RPMI8226 (cell line): ENCODE measurements around the gene GALNTL6.

Source experiments
- DNase-seq: peaks from one replicate; pipeline ENCODE4 v3.0.0-alpha.2; 2015

GALNTL6 gene

GRCh38 chr4:172009446-172010230 is 196.4 kb downstream of the GALNTL6 start:
- no peak for DNase-seq

- DNase-seq, result no peak
Observed at GRCh38 chr4:172011196-172011595, 198.0 kb downstream of the GALNTL6 start.

- DNase-seq, result no peak
Observed at GRCh38 chr4:172018358-172018757, 205.2 kb downstream of the GALNTL6 start.

GRCh38 chr4:172035562-172035961 is 222.4 kb downstream of the GALNTL6 start:
- DNase-seq, result no peak

- no peak for DNase-seq
Observed at GRCh38 chr4:172040766-172041165, 227.6 kb downstream of the GALNTL6 start.

DNA sequence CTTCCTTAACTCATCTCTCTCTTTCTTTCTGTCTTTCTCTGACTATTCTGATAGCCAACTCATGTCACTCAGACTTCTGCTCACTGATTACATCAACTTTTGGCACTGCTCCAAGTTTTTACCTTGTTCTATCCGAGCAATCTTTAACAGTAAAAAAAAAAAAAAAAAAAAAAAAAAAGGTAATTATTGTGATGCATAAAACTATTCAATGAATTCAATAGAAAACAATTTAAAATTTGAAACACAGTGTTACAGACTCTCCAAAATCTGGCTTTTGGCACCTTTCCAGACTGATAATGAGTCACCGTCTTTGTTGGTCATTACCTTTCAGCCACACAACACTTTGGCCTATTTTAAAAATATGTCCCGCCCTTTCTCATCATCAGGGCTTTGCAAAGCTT is 229.5 kb downstream of the GALNTL6 start:
- peak; percentile 51 for DNase-seq

DNA sequence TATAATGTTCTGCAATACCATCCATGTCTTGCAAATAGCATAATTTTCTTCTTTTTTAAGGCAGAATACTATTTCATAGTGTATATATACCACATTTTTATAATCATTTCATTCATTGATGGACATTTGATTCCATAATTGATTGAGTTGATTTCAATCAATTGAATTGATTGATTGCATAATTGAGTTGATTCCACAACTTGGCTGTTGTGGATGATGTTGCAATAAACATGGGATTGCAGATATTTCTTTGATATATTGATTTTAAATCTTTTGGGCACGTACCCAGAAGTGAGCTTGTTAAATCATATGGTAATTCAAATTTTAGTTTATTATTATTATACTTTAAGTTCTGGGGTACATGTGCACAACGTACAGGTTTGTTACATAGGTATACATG is 232.8 kb downstream of the GALNTL6 start:
- no peak for DNase-seq

- no peak for DNase-seq
Observed at GRCh38 chr4:172048666-172049065, 235.5 kb downstream of the GALNTL6 start.

- DNase-seq, result peak; percentile 56
Observed at GRCh38 chr4:172050911-172051310, 237.7 kb downstream of the GALNTL6 start.

DNA sequence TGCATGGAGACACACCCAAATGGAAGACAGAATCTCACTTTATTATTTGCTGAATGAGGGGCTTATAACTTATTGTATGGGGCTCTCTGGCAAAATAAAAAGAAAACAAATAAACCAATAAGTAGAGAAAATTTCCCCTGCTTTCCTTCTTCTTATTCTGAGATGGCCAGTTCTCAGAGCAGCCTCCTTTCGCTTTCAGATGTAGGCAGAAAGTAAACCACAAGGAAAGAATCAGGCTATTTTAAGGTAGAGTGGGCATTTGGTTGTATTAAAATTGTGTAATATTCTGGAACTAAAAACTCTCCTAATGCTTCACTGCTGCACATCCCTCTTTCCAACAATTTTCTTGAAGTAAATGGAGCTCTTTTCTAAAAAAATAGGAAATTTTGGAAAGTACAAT is 241.8 kb downstream of the GALNTL6 start:
- DNase-seq, result peak; percentile 23

DNA sequence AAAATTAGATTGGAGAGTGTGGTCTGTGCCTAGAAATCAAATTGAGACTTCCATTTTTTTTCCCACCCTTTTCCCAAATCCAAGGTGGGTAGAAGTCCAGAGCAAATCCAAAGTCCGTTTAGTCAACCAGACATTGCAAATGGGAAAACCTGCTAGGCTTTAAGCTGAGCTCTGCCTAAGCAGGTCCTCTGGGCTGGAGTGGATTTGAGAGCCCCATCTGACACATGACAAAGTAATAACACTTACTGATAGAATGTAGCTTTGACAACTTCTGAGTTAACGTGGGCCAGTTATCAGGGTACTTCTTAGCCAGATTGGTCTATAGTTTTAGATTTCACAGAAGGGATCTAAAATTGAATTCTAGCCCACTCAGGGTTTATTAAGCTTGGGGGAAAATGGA is 242.3 kb downstream of the GALNTL6 start:
- peak; percentile 13 for DNase-seq

GRCh38 chr4:172061204-172061603 is 248.0 kb downstream of the GALNTL6 start:
- DNase-seq, result no peak

DNA sequence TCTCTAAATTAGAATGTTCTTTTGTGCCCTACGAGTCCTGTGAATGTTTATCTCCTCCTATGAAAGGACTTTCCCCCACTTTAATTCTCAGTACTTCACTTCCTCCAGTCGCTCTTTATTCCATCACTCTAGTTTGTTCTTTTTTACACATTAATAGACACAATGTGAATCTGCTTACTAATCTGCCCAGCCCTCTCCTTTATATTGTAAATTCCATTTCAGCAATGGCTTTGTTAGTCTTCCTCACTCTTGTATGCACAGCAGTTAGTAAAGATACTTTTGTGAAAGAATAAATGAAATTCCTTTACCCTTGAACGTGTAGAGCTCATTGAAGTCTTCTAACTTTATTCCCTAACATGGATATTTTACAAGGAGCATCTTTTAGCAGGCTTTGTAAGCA is 255.3 kb downstream of the GALNTL6 start:
- no peak for DNase-seq

DNA sequence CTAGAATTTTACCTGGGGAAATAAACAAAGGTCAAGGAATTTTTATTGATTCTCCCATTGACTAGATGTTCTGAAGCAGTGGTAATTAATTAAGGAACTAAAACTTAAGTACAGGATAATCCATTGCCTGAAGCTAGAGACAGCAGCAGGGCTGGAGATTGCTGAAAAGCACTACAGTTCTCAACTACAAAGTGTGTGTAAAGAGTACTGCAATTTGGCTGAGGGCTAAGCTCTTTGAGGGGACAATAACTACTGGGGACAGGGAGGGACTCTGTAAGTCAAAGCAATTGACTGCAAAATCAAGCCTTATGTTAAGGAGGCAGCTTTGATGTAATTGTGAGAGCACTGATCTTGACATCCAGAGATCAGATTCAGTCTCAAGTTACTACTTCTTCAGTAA is 260.4 kb downstream of the GALNTL6 start:
- DNase-seq, result no peak

GRCh38 chr4:172083272-172083671 is 270.1 kb downstream of the GALNTL6 start:
- DNase-seq, result no peak

DNA sequence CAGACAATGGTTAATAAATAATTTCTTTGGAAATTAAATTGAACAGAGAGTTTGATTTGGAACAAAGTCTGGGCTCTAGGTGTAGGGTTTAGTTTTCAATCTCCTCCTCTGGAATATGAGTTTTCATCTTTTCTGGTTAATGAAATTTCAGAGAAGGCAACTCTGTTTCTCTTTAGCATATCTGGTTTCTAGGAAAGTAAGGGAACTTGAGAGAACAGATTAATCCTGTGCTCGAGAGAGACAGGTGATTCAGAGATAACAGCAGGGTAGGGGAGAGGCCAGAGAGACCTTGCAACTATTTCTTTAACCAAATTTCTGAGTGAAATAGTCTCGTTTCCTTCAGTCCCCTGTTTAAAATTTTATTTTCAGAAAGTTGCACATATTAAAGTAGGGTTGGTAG is 275.4 kb downstream of the GALNTL6 start:
- no peak for DNase-seq

GRCh38 chr4:172095161-172095560 is 282.0 kb downstream of the GALNTL6 start:
- no peak for DNase-seq

DNA sequence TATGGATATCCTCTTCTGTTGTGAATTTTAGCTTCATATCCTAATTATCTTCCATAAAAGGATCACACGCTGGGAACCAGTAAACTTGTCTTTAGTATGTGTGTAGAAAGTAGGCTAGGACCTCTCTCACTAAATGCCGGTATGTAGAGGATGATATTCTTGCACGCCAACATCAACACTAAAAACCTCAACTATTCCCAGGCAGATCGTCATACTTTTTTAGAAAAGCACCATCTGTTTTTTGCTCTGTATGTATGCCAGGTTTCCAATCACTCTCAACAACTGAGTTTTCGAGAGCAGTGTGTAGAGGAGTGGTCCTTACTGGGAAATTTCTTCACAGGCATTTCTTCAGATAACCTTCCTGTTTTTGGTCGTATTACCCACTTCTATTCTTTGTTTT is 283.6 kb downstream of the GALNTL6 start:
- DNase-seq, result no peak

GRCh38 chr4:172099376-172099775 is 286.2 kb downstream of the GALNTL6 start:
- no peak for DNase-seq

GRCh38 chr4:172103456-172103855 is 290.3 kb downstream of the GALNTL6 start:
- DNase-seq, result no peak

DNA sequence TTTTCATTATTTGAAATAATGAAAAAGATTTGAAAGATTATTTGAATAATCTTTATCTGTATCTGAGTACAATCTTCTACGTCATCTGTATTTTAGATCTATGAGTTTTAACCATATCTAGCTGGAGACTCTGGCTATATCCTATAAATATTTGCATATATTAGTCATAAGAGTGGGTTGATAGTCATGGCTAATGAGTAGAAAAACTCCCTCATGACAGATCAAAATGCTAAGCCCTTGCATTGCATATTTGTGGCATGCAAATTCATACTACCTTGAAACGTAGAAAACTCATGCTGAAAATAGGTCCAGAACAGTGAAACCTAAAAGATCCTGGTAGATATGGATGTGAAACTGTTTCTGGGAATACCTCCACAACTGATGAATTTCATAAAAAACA is 291.3 kb downstream of the GALNTL6 start:
- DNase-seq, result no peak

GRCh38 chr4:172105918-172106317 is 292.7 kb downstream of the GALNTL6 start:
- DNase-seq, result no peak

- no peak for DNase-seq
Observed at GRCh38 chr4:172109466-172109865, 296.3 kb downstream of the GALNTL6 start.

GRCh38 chr4:172124656-172125308 is 311.6 kb downstream of the GALNTL6 start:
- DNase-seq, result no peak

DNA sequence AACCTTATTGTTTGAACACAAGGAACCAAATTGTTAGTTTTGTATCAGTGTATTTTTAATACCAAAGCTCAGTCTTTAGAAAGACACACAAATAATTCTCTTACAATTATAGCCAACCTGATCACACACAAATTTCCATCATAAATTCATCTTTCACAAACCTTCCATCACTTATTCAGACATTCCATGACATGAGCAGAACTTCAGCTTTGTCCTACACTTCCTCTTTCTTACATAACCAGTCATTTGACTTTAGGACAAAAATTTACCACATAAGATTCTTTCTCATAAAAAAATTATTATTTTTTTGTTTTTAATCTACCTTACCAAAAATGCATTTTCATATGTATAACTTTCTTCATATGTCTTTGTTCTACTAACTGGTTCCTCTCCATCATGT is 312.2 kb downstream of the GALNTL6 start:
- no peak for DNase-seq
